ENCODE measurements around the gene RIMS1.

DNA sequence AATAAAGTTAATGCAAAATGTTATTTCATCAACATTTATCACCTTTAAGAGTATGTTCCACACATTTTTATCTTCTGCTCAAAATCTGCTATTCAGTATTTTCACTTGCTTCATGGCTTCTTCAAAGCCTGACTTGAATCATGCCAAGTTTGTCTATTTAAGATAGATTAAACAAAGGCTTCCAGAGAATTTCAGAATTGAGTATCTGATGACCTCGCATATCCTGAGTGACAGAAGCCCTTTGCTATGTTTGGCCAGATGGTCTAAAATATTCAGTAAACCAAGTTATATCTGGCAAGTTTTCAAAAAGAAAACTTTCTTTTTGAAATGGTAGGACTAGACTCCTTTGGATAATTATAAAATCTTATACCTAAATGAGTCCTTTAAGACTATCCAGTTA, 386.6 kb downstream of the RIMS1 start:
- TF ChIP-seq, protein P1, sequence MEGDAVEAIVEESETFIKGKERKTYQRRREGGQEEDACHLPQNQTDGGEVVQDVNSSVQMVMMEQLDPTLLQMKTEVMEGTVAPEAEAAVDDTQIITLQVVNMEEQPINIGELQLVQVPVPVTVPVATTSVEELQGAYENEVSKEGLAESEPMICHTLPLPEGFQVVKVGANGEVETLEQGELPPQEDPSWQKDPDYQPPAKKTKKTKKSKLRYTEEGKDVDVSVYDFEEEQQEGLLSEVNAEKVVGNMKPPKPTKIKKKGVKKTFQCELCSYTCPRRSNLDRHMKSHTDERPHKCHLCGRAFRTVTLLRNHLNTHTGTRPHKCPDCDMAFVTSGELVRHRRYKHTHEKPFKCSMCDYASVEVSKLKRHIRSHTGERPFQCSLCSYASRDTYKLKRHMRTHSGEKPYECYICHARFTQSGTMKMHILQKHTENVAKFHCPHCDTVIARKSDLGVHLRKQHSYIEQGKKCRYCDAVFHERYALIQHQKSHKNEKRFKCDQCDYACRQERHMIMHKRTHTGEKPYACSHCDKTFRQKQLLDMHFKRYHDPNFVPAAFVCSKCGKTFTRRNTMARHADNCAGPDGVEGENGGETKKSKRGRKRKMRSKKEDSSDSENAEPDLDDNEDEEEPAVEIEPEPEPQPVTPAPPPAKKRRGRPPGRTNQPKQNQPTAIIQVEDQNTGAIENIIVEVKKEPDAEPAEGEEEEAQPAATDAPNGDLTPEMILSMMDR (IDR thresholded peaks at IDR 0.05): no peak
- TF ChIP-seq POLR2A (IDR thresholded peaks at IDR 0.05): no peak
